HepG2 (cell line): ENCODE results near the gene TLN1. TPM values are rescaled to one million over a fixed set of nuclear protein-coding genes. Genes with fewer than 3 reads are reported as not detected.

Experiments used
- CHD4 ChIP-seq: fragments of 200-600 bp; sonication (generic); IDR thresholded peaks from 2 replicates; pipeline ENCODE4 v1.7.0; 2017; ENCODE audit warnings: mild to moderate bottlenecking, low read length, borderline replicate concordance
- DR1 ChIP-seq: sonication (generic); formaldehyde crosslinking; IDR thresholded peaks from 2 replicates; pipeline ENCODE4 v1.8.0; 2021; ENCODE audit warnings: mild to moderate bottlenecking, missing genetic modification reagents, inconsistent platforms
- HNF1A ChIP-seq, 2 experiments: sonication (generic) in 1 of 2; formaldehyde crosslinking in 1 of 2; IDR thresholded peaks; 2 replicates each; pipeline versions ENCODE4 v1.4.0 to v1.6.1; 2016 to 2020; ENCODE audit warnings: borderline replicate concordance in 1 of 2, low read depth in 1 of 2, mild to moderate bottlenecking in 1 of 2, missing genetic modification reagents in 1 of 2
- HOMEZ ChIP-seq: IDR thresholded peaks from 2 replicates; pipeline ENCODE4 v1.6.1; 2016; ENCODE audit warnings: low read depth
- HOXA5 ChIP-seq: sonication (generic); formaldehyde crosslinking; IDR thresholded peaks from 2 replicates; pipeline ENCODE4 v1.4.0; 2020; ENCODE audit warnings: missing genetic modification reagents
- TBL1XR1 ChIP-seq: fragments of 150-350 bp; IDR thresholded peaks from 2 replicates; pipeline ENCODE4 v1.6.1; 2014; ENCODE audit warnings: borderline replicate concordance, low read length; ENCODE audit not compliant: partially characterized antibody
- UBTF ChIP-seq: sonication (generic); formaldehyde crosslinking; IDR thresholded peaks from 2 replicates; pipeline ENCODE4 v1.4.0; 2020; ENCODE audit warnings: mild to moderate bottlenecking, missing genetic modification reagents
- ZC3H4 ChIP-seq: sonication (generic); formaldehyde crosslinking; IDR thresholded peaks from 2 replicates; pipeline ENCODE4 v1.4.0; 2020; ENCODE audit warnings: missing genetic modification reagents, borderline replicate concordance
- ZFP1 ChIP-seq: IDR thresholded peaks from 2 replicates; pipeline ENCODE4 v1.6.1; 2016
- ZFP37 ChIP-seq: sonication (generic); formaldehyde crosslinking; IDR thresholded peaks from 2 replicates; pipeline ENCODE4 v1.4.0; 2020; ENCODE audit warnings: missing genetic modification reagents, borderline replicate concordance
- ZIK1 ChIP-seq: sonication (generic); formaldehyde crosslinking; IDR thresholded peaks from 2 replicates; pipeline ENCODE4 v1.5.0; 2020; ENCODE audit warnings: mild to moderate bottlenecking, low read depth, missing genetic modification reagents, borderline replicate concordance
- ZNF12 ChIP-seq: sonication (generic); formaldehyde crosslinking; IDR thresholded peaks from 2 replicates; pipeline ENCODE4 v1.5.0; 2020; ENCODE audit warnings: missing genetic modification reagents
- ZNF24 ChIP-seq: fragments of 450-650 bp; IDR thresholded peaks from 2 replicates; pipeline ENCODE4 v1.6.1; 2017; ENCODE audit warnings: antibody characterized with exemption, mild to moderate bottlenecking
- polyA plus RNA-seq, 8 experiments: library from polyadenylated mRNA; depleted of rRNA in 3 of 8; stranded (reverse) in 7 of 8; unstranded in 1 of 8; fragments of >200 nt; fragmentation: Illumina TruSeq in 4 of 8; extraction: Trizol in 4 of 8; gene quantifications; 2 replicates each; pipeline versions ENCODE4 v1.2.1 to v1.2.3, GENCODE V29; 2011 to 2016; ENCODE audit warnings: low read depth in 4 of 8, missing spikeins in 1 of 8, mixed read lengths in 1 of 8; ENCODE audit not compliant: insufficient read depth in 1 of 8
- total RNA-seq, 5 experiments: library from RNA; depleted of rRNA; stranded (reverse); fragments of >200 nt; fragmentation: Illumina TruSeq; extraction: Trizol; gene quantifications; 2 replicates each; pipeline ENCODE4 v1.2.3, GENCODE V29; 2016; ENCODE audit warnings: low read depth in 1 of 5
- TF ChIP-seq, protein P1 (sequence below): sonication (generic); formaldehyde crosslinking; IDR thresholded peaks from 2 replicates; pipeline ENCODE4 v1.4.0; 2020; ENCODE audit warnings: mild to moderate bottlenecking, missing genetic modification reagents

The TLN1 gene
- total and polyA plus RNA-seq, 2 of the 13 experiments (the other 11 are each of a cell fraction or from before 2014, with no cell fraction given): 35.2 to 51.8 TPM

DNA sequence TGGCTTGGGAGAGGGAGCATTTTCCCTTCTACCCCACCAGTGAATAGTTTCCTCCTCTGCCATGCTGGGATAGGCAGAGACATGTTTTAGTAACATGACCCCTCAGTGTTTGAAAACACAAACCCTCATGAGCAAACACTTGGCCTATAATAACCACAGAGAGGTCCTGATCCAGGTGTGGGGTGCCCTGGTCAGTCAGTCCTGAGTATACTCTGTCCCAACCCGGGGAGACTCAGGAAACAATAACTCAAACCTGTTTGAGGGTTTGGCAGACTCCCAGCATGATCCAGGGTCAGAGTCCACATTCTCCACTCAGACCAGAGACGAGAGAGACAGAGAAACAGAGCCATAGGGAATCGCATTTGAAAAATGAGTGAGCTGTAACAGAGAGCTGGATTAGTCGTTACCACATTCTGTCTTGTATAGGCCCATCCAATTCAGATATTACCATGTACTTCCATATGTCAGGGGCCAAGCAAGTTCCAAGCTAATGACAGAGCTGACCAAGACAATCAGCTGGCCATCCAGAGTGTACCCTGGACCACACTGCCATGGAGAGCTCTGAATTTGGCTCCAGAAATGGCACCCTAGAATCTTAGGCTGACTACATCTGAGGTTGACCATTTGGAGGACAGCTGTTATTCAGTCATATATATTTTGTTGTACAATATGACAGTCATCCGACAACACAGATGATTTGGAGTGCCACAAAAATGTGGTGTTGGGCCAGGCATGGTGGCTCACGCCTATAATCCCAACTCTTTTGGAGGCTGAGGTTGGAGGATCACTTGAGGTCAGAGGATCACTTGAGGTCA lies 62.5 kb downstream of the TLN1 start (continued):
- TF ChIP-seq, protein P1, sequence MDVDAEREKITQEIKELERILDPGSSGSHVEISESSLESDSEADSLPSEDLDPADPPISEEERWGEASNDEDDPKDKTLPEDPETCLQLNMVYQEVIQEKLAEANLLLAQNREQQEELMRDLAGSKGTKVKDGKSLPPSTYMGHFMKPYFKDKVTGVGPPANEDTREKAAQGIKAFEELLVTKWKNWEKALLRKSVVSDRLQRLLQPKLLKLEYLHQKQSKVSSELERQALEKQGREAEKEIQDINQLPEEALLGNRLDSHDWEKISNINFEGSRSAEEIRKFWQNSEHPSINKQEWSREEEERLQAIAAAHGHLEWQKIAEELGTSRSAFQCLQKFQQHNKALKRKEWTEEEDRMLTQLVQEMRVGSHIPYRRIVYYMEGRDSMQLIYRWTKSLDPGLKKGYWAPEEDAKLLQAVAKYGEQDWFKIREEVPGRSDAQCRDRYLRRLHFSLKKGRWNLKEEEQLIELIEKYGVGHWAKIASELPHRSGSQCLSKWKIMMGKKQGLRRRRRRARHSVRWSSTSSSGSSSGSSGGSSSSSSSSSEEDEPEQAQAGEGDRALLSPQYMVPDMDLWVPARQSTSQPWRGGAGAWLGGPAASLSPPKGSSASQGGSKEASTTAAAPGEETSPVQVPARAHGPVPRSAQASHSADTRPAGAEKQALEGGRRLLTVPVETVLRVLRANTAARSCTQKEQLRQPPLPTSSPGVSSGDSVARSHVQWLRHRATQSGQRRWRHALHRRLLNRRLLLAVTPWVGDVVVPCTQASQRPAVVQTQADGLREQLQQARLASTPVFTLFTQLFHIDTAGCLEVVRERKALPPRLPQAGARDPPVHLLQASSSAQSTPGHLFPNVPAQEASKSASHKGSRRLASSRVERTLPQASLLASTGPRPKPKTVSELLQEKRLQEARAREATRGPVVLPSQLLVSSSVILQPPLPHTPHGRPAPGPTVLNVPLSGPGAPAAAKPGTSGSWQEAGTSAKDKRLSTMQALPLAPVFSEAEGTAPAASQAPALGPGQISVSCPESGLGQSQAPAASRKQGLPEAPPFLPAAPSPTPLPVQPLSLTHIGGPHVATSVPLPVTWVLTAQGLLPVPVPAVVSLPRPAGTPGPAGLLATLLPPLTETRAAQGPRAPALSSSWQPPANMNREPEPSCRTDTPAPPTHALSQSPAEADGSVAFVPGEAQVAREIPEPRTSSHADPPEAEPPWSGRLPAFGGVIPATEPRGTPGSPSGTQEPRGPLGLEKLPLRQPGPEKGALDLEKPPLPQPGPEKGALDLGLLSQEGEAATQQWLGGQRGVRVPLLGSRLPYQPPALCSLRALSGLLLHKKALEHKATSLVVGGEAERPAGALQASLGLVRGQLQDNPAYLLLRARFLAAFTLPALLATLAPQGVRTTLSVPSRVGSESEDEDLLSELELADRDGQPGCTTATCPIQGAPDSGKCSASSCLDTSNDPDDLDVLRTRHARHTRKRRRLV: 0 out of 2 replicates have a peak, but pooled peaks have one; percentile 46
- TF ChIP-seq ZFP37 (CRISPR knock-in tag) (no peak), HOMEZ (CRISPR knock-in tag) (peak; percentile 51; the same call in 1 of the 2 replicates), ZIK1 (no peak), TBL1XR1 (no peak), HOXA5 (CRISPR knock-in tag) (no peak), DR1 (CRISPR knock-in tag) (no peak), HNF1A (IDR thresholded peaks at IDR 0.05; ENCODE audit: low read depth) (no peak), HNF1A (CRISPR knock-in tag; IDR thresholded peaks at IDR 0.05; ENCODE audit: borderline replicate concordance) (no peak; the same call in 1 of the 2 replicates), ZFP1 (CRISPR knock-in tag) (peak; percentile 72; the same call in 1 of the 2 replicates), ZNF24 (no peak), CHD4 (no peak), ZC3H4 (CRISPR knock-in tag) (no peak), UBTF (CRISPR knock-in tag) (0 out of 2 replicates have a peak, but pooled peaks have one; percentile 31), ZNF12 (CRISPR knock-in tag) (no peak)
